Ureter (tissue), 1 donor: ENCODE measurements around the gene SNTG2. TPM values are rescaled to one million over a fixed set of nuclear protein-coding genes. Genes with fewer than 3 reads are reported as not detected.
"Not testable (repeated sequence)": the region's sequence is repeated elsewhere in the genome, so short reads cannot be mapped to it uniquely, and the experiment has no call there.

Experiments
- DNase-seq: peaks from one replicate; pipeline ENCODE4 v3.0.0-alpha.2; 2020; ENCODE audit warnings: low spot score
- total RNA-seq: library from RNA; stranded (reverse); gene quantifications from one replicate; pipeline ENCODE4 v1.2.4, GENCODE V29; 2023
- donor health status: DM: yes; HTN: yes; CAD: no.

SNTG2 gene
- total RNA-seq, 1 donor from 2014 or later = 9.9 TPM

GRCh38 chr2:1091895-1092585 lies 141.4 kb downstream of the SNTG2 start:
- DNase-seq = no peak

DNA sequence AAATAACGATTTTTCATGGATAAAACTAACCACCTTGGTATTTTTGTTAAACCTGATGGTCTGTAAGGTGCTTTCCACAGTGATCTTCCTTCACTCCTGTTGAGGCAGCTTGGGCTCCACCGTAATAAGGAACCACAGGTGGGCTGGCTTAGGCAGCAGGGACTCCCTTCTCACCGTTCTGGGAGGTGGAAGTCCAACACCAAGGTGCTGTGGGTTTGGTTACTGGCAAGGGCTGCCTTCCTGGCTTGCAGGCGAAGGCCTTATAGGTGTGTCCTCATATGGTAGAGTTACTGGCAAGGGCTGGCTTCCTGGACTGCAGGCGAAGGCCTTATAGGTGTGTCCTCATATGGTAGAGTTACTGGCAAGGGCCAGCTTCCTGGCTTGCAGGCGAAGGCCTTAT lies 143.0 kb downstream of the SNTG2 start:
- not testable (repeated sequence) for DNase-seq

DNA sequence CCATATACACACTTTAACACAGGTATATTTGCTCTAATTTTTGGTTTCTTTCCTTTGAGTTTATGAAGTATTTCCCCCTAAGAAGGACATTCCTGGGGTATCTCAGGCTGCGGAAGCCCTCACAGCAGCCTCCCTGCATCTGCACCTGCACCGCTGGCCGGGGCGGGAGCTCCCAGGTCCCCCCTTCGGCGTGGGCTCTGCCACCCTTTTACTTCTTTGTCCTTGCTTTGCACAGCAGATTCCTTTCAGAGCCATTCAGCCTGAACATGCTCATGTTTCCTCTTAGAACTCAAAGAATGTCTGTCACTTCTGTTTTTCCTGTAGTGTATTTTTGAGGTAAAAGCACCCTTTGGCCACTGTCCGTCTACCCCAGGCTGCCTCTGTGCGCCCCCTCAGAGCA lies 146.5 kb downstream of the SNTG2 start:
- no peak for DNase-seq

- no peak for DNase-seq
Observed at GRCh38 chr2:1099418-1099817, 148.8 kb downstream of the SNTG2 start.

GRCh38 chr2:1101011-1101782 lies 150.5 kb downstream of the SNTG2 start:
- DNase-seq = no peak

DNA sequence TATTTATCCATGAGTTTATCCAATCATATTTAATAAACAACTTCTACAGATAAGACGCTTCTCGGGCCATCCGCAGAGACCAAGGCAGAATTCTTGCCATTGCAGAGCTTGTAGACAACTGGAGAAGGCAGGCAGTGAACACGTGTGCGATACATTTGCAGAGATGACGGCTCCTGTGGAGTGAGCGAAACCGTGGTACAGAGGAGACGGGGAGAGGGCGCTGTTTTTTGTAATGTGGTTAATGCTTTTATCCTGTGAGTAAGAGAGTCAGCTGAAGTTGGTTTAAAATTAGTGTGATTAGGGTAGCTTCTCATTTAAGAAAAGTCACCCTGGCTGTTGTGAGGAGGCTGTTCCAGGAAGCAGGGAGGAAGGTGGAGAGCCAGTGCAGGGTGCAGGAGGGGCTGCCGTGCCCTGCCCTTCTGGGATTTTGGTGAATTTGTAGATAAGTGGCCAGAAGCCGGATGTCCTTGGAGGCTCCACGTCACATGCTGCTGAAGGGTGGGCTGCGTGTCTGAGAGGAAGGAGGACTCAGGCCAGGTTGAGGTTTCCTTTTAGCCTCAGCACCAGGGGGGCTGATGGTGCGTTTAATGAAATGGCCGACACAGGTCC lies 151.4 kb downstream of the SNTG2 start:
- DNase-seq = no peak

DNA sequence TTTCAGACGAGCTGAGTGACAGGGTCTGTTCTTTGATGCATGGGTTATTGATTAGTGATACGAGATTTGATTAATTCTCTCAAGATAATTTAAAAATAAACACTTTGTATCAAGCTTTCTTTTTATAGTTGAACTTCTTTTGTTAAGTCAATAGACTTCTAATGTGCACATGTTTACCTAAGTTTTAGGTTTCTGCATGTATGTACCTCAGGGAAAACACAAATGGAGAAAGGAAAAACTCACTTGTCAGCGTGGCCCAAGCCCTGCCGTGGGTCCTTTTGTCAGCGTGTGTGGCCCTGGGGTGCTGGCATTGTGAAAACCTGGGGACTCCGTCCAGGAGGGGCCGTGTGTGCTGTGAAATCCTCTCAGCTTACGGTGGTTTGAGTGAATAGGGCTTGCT lies 153.7 kb downstream of the SNTG2 start:
- no peak for DNase-seq

DNA sequence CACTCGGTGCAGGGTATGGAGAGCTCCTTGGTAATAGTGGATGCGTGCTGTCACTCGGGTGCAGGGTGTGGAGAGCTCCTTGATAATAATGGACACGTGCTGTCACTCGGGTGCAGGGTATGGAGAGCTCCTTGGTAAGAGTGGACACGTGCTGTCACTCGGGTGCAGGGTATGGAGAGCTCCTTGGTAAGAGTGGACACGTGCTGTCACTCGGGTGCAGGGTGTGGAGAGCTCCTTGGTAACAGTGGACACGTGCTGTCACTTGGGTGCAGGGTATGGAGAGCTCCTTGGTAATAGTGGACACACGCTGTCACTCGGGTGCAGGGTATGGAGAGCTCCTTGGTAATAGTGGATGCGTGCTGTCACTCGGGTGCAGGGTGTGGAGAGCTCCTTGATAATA lies 155.7 kb downstream of the SNTG2 start:
- not testable (repeated sequence) for DNase-seq

GRCh38 chr2:1115843-1116539 lies 165.3 kb downstream of the SNTG2 start:
- no peak for DNase-seq

DNA sequence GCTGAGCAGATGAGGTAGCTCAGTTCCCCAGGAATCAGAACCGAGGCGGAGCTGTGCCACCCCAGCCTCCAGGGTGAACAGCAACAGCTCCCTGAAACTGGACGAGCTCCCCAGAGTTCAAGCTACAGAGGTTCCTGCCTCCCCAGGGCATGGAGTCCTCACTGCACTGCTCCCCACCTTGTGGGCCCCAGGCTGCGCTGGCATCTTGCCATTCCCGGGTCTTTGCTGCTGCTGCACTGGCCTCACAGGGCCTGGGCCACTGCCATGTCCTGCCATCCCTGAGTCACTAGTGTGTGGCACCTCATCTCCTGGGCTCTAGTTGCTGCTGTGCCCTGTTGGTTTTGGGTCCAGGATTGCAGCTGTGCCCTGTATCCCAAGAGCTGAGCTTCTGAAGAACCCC lies 166.9 kb downstream of the SNTG2 start:
- DNase-seq = no peak

- DNase-seq = no peak
Observed at GRCh38 chr2:1125217-1125616, 174.6 kb downstream of the SNTG2 start.

GRCh38 chr2:1125633-1126370 lies 175.2 kb downstream of the SNTG2 start:
- DNase-seq = no peak

DNA sequence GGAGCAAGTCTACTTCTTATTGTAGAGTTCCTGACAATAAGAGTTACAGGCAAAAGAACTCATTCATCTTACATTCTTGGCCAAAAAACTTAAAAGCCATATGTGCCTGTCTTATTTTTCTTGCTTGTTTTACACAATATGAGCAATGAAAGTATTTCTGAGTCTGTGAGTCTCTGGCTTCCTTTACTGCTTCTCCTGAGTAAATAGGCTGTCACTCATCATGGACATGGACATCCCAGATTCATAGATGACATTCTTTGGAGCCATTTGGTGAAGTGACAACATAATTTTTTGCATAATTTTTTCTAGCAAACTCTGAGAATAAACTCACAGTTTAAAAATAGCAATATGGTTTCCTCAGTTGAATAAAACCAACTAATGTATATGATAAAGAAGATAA lies 179.3 kb downstream of the SNTG2 start:
- DNase-seq = no peak

GRCh38 chr2:1130922-1131321 lies 180.3 kb downstream of the SNTG2 start:
- DNase-seq = no peak

- DNase-seq = no peak
Observed at GRCh38 chr2:1132328-1132969, 181.8 kb downstream of the SNTG2 start.

GRCh38 chr2:1133896-1134295 lies 183.2 kb downstream of the SNTG2 start:
- not testable (repeated sequence) for DNase-seq

DNA sequence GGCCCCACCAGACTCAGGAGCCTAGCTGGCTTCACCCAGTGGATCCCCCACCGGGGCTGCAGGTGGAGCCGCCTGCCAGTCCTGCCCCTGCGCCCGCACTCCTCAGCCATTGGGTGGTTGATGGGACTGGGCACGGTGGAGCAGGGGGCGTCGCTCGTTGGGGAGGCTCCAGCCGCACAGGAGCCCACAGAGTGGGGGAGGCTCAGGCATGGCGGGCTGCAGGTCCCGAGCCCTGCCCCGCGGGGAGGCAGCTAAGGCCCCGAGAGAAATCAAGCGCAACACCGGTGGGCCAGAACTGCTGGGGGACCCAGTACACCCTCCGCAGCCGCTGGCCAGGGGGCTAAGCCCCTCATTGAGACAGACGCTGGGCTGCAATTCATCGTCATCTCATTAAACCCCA lies 184.0 kb downstream of the SNTG2 start:
- no peak for DNase-seq

- no peak for DNase-seq
Observed at GRCh38 chr2:1136067-1136466, 185.4 kb downstream of the SNTG2 start.

DNA sequence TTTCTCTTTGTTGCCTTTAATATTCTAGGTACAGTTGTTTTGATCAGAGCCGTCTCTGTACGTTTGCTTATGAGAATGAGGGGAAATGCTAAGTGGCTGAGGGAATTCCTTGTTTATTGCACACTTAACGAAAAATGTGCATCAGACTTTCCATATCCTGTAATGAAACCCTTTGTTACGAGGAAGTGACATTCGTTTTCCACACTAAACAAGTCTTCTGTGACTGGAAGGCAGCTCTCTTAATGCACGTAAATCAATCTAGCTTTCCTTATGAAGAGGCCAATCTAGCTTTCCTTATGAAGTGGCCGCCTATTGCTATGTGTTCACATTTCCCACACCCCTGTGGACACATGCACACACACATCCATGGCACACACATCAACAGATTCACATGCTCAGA lies 186.2 kb downstream of the SNTG2 start:
- no peak for DNase-seq

DNA sequence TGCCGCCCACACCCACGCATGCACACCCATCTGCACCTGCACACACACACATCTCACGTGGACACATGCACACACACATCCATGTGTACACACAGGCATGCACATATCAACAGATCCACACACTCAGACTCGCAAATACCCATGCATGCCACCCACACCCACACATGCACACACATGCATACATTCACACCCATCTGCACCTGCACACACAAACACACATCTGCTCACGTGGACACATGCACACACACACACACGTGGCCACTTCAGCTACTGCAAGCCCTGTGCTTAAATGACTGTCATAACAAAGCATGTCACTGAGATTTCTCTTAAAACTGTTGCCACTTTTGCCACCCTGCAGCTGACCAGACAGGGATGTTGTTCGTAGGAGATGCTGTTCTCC lies 186.6 kb downstream of the SNTG2 start:
- DNase-seq = no peak

DNA sequence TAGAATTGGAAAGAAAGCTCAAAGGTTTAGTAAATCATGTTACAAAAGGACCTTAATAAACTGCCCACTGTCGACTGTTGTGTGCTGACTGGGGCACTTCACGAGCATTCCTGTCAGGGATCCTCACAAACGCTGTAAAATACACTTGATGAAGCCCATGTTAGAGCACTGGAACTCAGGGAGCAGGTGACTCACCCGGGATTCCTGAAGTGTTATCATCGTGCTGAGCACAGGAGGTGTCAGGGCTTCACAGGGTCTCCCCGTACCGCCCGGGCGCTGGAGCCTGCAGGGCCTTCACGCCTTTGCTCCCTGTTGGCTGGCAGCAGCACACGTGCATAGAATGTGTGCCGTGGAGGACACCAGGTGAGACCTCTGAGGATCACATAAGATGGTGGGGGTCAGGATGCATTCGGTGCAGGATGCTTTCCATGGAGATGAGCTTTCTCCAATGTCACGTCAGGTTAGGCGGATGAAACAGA lies 187.3 kb downstream of the SNTG2 start:
- DNase-seq = no peak
